Muscle layer of duodenum (tissue), 2 donors: ENCODE results near the gene EGLN1.

Source experiments
- H3K27ac ChIP-seq: one replicate; pipeline ENCODE4 v1.7.0; 2013; ENCODE audit warnings: mild to moderate bottlenecking, low read length
- H3K27me3 ChIP-seq: one replicate; pipeline ENCODE4 v1.7.0; 2013; ENCODE audit warnings: low read depth, mild to moderate bottlenecking, control low read depth, low read length
- H3K36me3 ChIP-seq, 2 donors: one replicate each; pipeline ENCODE4 v1.7.0; 2013; ENCODE audit warnings: low read length in 2 of 2, control low read depth in 1 of 2, mild to moderate bottlenecking in 1 of 2; ENCODE audit not compliant: insufficient read depth in 2 of 2, control insufficient read depth in 1 of 2
- H3K4me1 ChIP-seq, 2 donors: one replicate each; pipeline ENCODE4 v1.7.0; 2013; ENCODE audit warnings: low read length in 2 of 2, mild to moderate bottlenecking in 2 of 2, control low read depth in 1 of 2, moderate library complexity in 1 of 2; ENCODE audit not compliant: insufficient read depth in 2 of 2, control insufficient read depth in 1 of 2
- H3K4me3 ChIP-seq, 2 donors: one replicate each; pipeline ENCODE4 v1.7.0; 2013; ENCODE audit warnings: low read length in 2 of 2, low read depth in 1 of 2, mild to moderate bottlenecking in 1 of 2
- H3K9me3 ChIP-seq, 2 donors: one replicate each; pipeline ENCODE4 v1.7.0; 2013; ENCODE audit warnings: low read length in 2 of 2, control low read depth in 1 of 2, mild to moderate bottlenecking in 1 of 2; ENCODE audit not compliant: control insufficient read depth in 1 of 2
- donor health status: healthy.

The EGLN1 gene

GRCh38 chr1:231381729-231382128 lies 40.4 kb downstream of the EGLN1 start:
- H3K4me3 ChIP-seq, result no peak overlapping the region
- H3K4me1 ChIP-seq, result peaks cover 0 to 27% of the 10 kb centered on the region in 2 donors
- H3K9me3 ChIP-seq, result no peaks in the 10 kb centered on the region
- H3K27me3 ChIP-seq, result no peaks in the 10 kb centered on the region
- H3K36me3 ChIP-seq, result no peaks in the 10 kb centered on the region
- no peak overlapping the region for H3K27ac ChIP-seq

GRCh38 chr1:231376875-231377549 lies 45.1 kb downstream of the EGLN1 start:
- Histone ChIP-seq H3K27me3 (no peaks in the 10 kb centered on the region), H3K9me3 (no peaks in the 10 kb centered on the region), H3K4me3 (no peak overlapping the region), H3K36me3 (no peaks in the 10 kb centered on the region), H3K4me1 (peaks cover 0 to 9% of the 10 kb centered on the region in 2 donors), H3K27ac (no peak overlapping the region)

DNA sequence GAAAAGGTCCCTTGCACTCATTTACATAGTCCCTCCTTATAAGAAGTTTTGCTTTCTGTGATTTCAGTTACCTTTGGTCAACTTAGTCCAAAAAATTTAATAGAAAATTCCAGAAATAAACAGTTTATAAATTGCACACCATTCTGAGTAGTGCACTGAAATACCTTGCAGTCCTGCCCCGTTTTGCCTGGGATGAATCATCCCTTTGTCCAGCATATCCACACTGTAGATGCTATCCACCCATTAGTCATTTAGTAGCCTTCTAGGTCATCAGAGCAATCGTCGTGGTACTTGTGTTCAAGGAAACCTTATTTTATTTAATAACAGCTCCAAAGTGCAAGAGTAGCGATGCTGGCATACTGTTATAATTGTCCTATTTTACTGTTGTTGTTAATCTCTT lies 46.0 kb downstream of the EGLN1 start:
- no peaks in the 10 kb centered on the region for H3K36me3 ChIP-seq
- H3K4me1 ChIP-seq, result peaks cover 0 to 3% of the 10 kb centered on the region in 2 donors
- H3K4me3 ChIP-seq, result no peak overlapping the region
- H3K27ac ChIP-seq, result no peak overlapping the region
- H3K9me3 ChIP-seq, result no peaks in the 10 kb centered on the region
- no peaks in the 10 kb centered on the region for H3K27me3 ChIP-seq

GRCh38 chr1:231374394-231374793 lies 47.7 kb downstream of the EGLN1 start:
- Histone ChIP-seq H3K27me3 (no peaks in the 10 kb centered on the region), H3K36me3 (peaks cover 0 to under 1% of the 10 kb centered on the region in 2 donors), H3K4me1 (peaks cover 0 to 3% of the 10 kb centered on the region in 2 donors), H3K4me3 (no peak overlapping the region), H3K9me3 (no peaks in the 10 kb centered on the region), H3K27ac (no peak overlapping the region)

DNA sequence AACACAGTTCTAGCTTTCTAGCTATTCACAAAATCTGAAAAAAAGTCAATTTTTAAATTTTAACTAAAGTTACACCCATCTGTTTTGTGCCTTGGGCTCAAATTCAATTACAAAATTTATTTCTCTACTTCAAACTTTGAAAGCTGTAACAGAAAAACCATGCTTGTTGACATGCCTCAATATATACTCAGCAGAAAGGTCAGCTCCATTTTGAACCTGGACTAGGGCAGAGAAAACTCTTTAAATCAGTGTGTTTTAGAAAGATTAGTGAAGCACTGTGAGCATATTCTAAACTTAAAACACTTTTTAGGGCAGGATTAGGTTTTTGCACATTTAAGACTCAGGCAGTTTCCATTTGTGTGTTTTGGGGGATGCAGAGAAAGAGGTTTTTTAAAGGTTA lies 49.6 kb downstream of the EGLN1 start:
- no peaks in the 10 kb centered on the region for H3K27me3 ChIP-seq
- no peak overlapping the region for H3K27ac ChIP-seq

DNA sequence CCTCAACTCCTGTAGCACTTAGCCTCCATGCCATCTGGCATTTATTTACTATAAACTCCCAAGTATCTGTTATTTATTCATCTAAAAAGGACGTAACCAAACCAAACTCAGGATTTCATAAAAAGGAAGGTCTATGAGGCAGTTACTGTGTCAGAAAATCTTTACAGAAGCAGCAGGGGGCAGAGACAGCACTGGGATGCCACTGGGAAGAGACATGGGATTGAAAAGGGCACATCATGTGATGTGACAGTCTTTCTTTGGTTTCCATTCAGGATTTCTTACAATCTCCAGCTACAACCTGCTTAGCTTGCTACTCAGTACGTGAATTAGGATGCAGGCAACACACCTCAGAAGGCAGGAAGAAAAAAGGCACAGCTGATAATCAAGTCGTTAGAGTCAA lies 52.8 kb downstream of the EGLN1 start:
- Histone ChIP-seq H3K9me3 (no peaks in the 10 kb centered on the region), H3K4me3 (no peak overlapping the region), H3K4me1 (no peaks in the 10 kb centered on the region), H3K27ac (no peak overlapping the region), H3K36me3 (peaks cover 7 to 14% of the 10 kb centered on the region in 2 donors), H3K27me3 (no peaks in the 10 kb centered on the region)

More for the DNA sequence above, 49.6 kb downstream of the EGLN1 start:
- Histone ChIP-seq H3K4me3 (no peak overlapping the region), H3K36me3 (peaks cover 6 to 7% of the 10 kb centered on the region in 2 donors), H3K4me1 (no peaks in the 10 kb centered on the region), H3K9me3 (no peaks in the 10 kb centered on the region)

DNA sequence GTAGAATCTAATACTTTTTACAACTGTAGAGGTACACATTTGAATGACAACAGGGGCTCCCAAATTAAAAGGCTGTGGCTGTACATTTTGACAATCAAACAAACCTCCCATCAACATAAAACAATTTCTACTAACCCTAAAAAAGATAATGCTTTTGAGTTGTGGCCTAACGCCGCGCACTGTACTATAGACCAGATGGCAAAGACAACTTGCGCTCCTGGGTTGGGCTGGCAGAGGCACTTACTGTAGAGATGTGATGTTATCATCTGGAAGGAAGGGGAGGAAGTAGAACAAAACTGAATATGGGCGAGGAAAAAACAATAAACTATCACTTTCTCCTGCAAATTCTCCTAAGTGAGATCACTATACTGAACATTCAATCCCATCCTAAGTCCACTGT lies 57.9 kb downstream of the EGLN1 start:
- Histone ChIP-seq H3K4me3 (no peak overlapping the region), H3K27me3 (no peaks in the 10 kb centered on the region), H3K9me3 (no peaks in the 10 kb centered on the region), H3K36me3 (peaks cover 4 to 18% of the 10 kb centered on the region in 2 donors), H3K27ac (no peak overlapping the region), H3K4me1 (no peaks in the 10 kb centered on the region)

DNA sequence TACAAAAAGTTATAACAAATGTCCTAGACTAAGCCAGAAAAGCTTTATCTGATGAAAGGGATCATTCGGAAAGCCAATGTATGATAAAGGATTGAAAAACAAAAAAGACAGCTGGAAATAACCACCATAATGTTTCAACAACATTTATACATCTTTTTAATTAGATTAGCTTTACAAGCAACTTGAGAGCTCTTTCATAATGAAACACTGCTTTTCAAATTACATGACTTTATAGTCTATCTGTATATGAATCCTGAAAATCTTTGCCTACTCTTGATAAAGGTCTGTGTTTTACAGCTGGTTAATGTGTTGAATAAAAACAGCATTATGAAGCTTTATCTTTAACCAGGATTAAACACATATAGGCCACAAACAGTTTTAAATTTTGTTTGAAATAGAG lies 58.5 kb downstream of the EGLN1 start:
- H3K9me3 ChIP-seq, result no peaks in the 10 kb centered on the region
- H3K4me3 ChIP-seq, result no peak overlapping the region
- no peaks in the 10 kb centered on the region for H3K27me3 ChIP-seq
- H3K27ac ChIP-seq, result no peak overlapping the region
- peaks cover 0 to 15% of the 10 kb centered on the region in 2 donors for H3K36me3 ChIP-seq
- H3K4me1 ChIP-seq, result no peaks in the 10 kb centered on the region

- Histone ChIP-seq H3K4me1 (peaks cover 4 to 5% of the 10 kb centered on the region in 2 donors), H3K36me3 (peaks cover 0 to 12% of the 10 kb centered on the region in 2 donors), H3K9me3 (no peaks in the 10 kb centered on the region), H3K4me3 (no peak overlapping the region), H3K27ac (no peak overlapping the region), H3K27me3 (no peaks in the 10 kb centered on the region)
These were observed 59.8 kb downstream of the EGLN1 start for GRCh38 chr1:231362325-231362724.

GRCh38 chr1:231359113-231359512 lies 63.0 kb downstream of the EGLN1 start:
- Histone ChIP-seq H3K27ac (no peak overlapping the region), H3K4me1 (peaks cover 4 to 5% of the 10 kb centered on the region in 2 donors), H3K27me3 (no peaks in the 10 kb centered on the region), H3K36me3 (peaks cover 0 to 2% of the 10 kb centered on the region in 2 donors), H3K4me3 (no peak overlapping the region), H3K9me3 (no peaks in the 10 kb centered on the region)

DNA sequence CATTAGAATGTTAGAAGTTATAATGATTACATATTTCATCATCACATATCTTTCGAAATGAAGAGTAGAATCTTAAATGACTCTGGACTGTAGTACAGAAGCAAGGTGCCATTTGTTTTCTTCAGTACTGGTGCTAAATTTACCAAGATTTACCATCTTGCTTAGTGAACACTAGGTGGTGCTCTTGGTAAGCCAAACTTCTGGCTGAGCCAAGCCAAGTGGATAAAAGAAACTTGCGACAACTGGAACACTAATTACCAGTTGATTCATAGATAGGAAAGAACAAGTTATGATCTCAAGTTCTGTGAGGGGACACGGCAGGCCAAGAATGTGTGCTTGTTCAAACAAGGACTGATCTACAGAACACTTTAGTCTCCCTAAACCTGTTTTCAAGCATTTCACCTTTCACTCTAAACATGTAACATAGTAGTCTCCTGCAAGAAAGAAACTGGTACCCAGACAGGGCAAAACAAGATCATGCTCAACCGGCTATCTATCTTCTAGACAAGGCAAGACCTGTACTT lies 64.2 kb downstream of the EGLN1 start:
- Histone ChIP-seq H3K27me3 (no peaks in the 10 kb centered on the region), H3K36me3 (peaks cover 0 to 5% of the 10 kb centered on the region in 2 donors), H3K4me3 (no peak overlapping the region), H3K9me3 (no peaks in the 10 kb centered on the region), H3K4me1 (peaks cover 4 to 5% of the 10 kb centered on the region in 2 donors), H3K27ac (no peak overlapping the region)
